Measurements from ENCODE around the gene PTGES2.

DNA sequence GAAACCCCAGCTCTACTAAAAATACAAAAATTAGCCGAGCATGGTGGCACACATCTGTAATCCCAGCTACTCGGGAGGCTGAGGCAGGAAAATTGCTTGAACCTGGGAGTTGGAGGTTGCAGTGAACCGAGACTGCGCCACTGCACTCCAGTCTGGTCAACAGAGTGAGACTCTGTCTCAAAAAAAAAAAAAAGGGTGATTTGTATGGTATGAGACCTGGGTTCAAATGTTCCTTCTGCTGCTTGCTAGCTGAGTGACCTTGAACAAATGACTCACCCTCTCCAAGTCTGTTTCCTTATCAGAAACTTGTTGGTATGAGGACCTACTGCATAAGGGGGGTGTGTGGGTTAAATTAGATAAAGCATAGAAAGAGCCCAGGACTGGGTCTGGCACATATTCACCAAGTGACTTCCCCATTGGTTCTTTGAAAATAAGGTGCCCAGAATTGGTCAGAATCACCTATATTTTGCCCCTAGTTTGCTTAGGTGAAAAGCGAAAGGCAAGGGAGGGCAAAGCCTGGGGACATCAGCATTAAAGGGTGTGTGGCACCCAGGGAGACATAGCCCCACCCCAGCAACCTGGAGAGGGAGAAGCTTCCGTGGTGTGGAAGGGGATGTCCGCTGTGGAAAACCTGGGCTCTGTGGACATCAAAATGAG, 49.6 kb downstream of the PTGES2 start:
- no peak for TF ChIP-seq CTCF (conservative IDR thresholded peaks at IDR 0.05; ENCODE audit: low read length)
- no peak for TF ChIP-seq EZH2phosphoT487 (IDR thresholded peaks at IDR 0.05; ENCODE audit: borderline replicate concordance, low read depth, low read length)
